Upper lobe of left lung (tissue), 4 donors: ENCODE results near the gene COL10A1.

Source experiments
- POLR2A ChIP-seq, 4 donors: fragments of 450-650 bp; IDR thresholded peaks; one replicate each; pipeline ENCODE4 v1.5.1; 2016 to 2017; ENCODE audit warnings: antibody characterized with exemption in 4 of 4, mild to moderate bottlenecking in 2 of 4
- TF ChIP-seq, protein P1 (sequence below), 6 experiments: fragments of 450-650 bp in 4 of 6; fragments of 200-600 bp in 2 of 6; sonication (generic) in 2 of 6; IDR thresholded peaks; one replicate each; pipeline ENCODE4 v1.5.1; 2016 to 2019; ENCODE audit warnings: antibody characterized with exemption in 6 of 6

DNA sequence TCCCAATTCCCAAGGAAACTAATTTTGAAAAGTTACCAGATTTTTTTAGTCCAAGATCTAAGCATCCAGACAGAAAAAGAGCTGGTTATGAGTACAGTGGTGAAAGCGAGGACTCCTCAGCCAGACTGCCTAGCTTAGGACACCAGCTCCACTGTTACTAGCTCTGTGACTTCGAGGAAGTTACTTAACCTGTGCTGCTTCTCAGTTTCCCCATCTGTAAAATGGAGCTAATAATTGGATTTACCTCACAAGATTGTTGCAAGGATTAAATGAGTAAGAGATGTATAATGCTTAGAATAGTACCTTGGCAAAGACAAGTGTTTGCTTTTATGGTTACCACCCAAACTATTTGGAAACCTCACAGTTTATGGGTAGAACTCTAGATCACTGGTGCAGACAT, 24.1 kb downstream of the COL10A1 start:
- no peak for TF ChIP-seq POLR2A (IDR thresholded peaks at IDR 0.05)
- TF ChIP-seq, protein P1, sequence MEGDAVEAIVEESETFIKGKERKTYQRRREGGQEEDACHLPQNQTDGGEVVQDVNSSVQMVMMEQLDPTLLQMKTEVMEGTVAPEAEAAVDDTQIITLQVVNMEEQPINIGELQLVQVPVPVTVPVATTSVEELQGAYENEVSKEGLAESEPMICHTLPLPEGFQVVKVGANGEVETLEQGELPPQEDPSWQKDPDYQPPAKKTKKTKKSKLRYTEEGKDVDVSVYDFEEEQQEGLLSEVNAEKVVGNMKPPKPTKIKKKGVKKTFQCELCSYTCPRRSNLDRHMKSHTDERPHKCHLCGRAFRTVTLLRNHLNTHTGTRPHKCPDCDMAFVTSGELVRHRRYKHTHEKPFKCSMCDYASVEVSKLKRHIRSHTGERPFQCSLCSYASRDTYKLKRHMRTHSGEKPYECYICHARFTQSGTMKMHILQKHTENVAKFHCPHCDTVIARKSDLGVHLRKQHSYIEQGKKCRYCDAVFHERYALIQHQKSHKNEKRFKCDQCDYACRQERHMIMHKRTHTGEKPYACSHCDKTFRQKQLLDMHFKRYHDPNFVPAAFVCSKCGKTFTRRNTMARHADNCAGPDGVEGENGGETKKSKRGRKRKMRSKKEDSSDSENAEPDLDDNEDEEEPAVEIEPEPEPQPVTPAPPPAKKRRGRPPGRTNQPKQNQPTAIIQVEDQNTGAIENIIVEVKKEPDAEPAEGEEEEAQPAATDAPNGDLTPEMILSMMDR (IDR thresholded peaks at IDR 0.05): no peak
